HCT116 (cell line): ENCODE data around the gene BTNL9.

Experiments used
- CEBPB ChIP-seq: IDR thresholded peaks from 2 replicates; pipeline ENCODE4 v1.6.1; 2012; ENCODE audit warnings: low read depth
- CTCF ChIP-seq, 3 experiments: fragments of 200-600 bp in 1 of 3; sonication (generic) in 1 of 3; IDR thresholded peaks in 2 of 3; conservative IDR thresholded peaks in 1 of 3; 2 replicates each; pipeline ENCODE4 v1.5.1; 2012 to 2017; ENCODE audit warnings: low read depth in 2 of 3, low read length in 2 of 3, antibody characterized with exemption in 1 of 3, borderline replicate concordance in 1 of 3, control low read depth in 1 of 3, mild to moderate bottlenecking in 1 of 3, mixed read lengths in 1 of 3, mixed run types in 1 of 3, moderate library complexity in 1 of 3; ENCODE audit not compliant: insufficient read depth in 1 of 3
- ELF1 ChIP-seq: IDR thresholded peaks from 2 replicates; pipeline ENCODE4 v1.6.1; 2012; ENCODE audit warnings: low read depth, borderline replicate concordance
- EZH2 ChIP-seq: fragments of 200-600 bp; sonication (generic); IDR thresholded peaks from 2 replicates; pipeline ENCODE4 v1.6.1; 2017; ENCODE audit warnings: antibody characterized with exemption, mixed run types
- EZH2phosphoT487 ChIP-seq: fragments of 200-600 bp; IDR thresholded peaks from 2 replicates; pipeline ENCODE4 v1.6.1; 2018; ENCODE audit warnings: antibody characterized with exemption, borderline replicate concordance
- POLR2A ChIP-seq: IDR thresholded peaks from 2 replicates; pipeline ENCODE4 v1.7.0; 2011; ENCODE audit warnings: borderline replicate concordance; ENCODE audit not compliant: insufficient read depth, insufficient read length; ENCODE audit errors: extremely low read depth
- POLR2AphosphoS5 ChIP-seq: IDR thresholded peaks from 2 replicates; pipeline ENCODE4 v1.6.1; 2011; ENCODE audit warnings: mild to moderate bottlenecking, low read depth, low read length, moderate library complexity
- RAD21 ChIP-seq: IDR thresholded peaks from 2 replicates; pipeline ENCODE4 v1.6.1; 2012; ENCODE audit warnings: low read depth, mild to moderate bottlenecking
- REST ChIP-seq: IDR thresholded peaks from 2 replicates; pipeline ENCODE4 v1.6.1; 2012; ENCODE audit warnings: low read depth
- SIN3A ChIP-seq: IDR thresholded peaks from 2 replicates; pipeline ENCODE4 v1.6.1; 2012; ENCODE audit warnings: low read depth
- SRF ChIP-seq: IDR thresholded peaks from 2 replicates; pipeline ENCODE4 v1.6.1; 2012; ENCODE audit warnings: low read depth
- TCF7L2 ChIP-seq: IDR thresholded peaks from 2 replicates; pipeline ENCODE4 v1.7.0; 2011; ENCODE audit warnings: borderline replicate concordance, inconsistent platforms; ENCODE audit not compliant: insufficient read depth, insufficient read length; ENCODE audit errors: extremely low read depth
- TF ChIP-seq, protein P1 (sequence below): IDR thresholded peaks from 2 replicates; pipeline ENCODE4 v1.6.1; 2012

- TF ChIP-seq POLR2A (no peak), POLR2AphosphoS5 (no peak), SIN3A (no peak), ELF1 (no peak), EZH2phosphoT487 (no peak), REST (no peak), TCF7L2 (no peak), CTCF (IDR thresholded peaks at IDR 0.05 in 2 of 3, conservative IDR thresholded peaks at IDR 0.05 in 1 of 3; ENCODE audit: borderline replicate concordance in 1 of 3, insufficient read depth in 1 of 3, low read depth in 2 of 3, low read length in 2 of 3) (no peak), EZH2 (no peak), CEBPB (no peak), SRF (no peak), RAD21 (no peak)
- TF ChIP-seq, protein P1, sequence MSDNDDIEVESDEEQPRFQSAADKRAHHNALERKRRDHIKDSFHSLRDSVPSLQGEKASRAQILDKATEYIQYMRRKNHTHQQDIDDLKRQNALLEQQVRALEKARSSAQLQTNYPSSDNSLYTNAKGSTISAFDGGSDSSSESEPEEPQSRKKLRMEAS: no peak
Measured at GRCh38 chr5:181107699-181108098, 67.6 kb downstream of the BTNL9 start.
